ENCODE measurements around the gene SLC35E1.

Gene SLC35E1

GRCh38 chr19:16581971-16582343, 9.7 kb upstream of the SLC35E1 start:
- H3K4me3 ChIP-seq (ENCODE audit: low read depth, low read length), result no peak overlapping the region
- TF ChIP-seq CTCF (conservative IDR thresholded peaks at IDR 0.05; ENCODE audit: low read depth, low read length), result no peak
- DNase-seq (ENCODE audit: low read depth), result no peak

- H3K4me3 ChIP-seq (ENCODE audit: low read depth, low read length), result no peak overlapping the region
- DNase-seq (ENCODE audit: low read depth), result no peak
- TF ChIP-seq CTCF (conservative IDR thresholded peaks at IDR 0.05; ENCODE audit: low read depth, low read length), result no peak
Measured at GRCh38 chr19:16581145-16581970, 9.1 kb upstream of the SLC35E1 start.

GRCh38 chr19:16579381-16579780, 7.2 kb upstream of the SLC35E1 start:
- no peak for TF ChIP-seq CTCF (conservative IDR thresholded peaks at IDR 0.05; ENCODE audit: low read depth, low read length)
- H3K4me3 ChIP-seq (ENCODE audit: low read depth, low read length), result no peak overlapping the region
- DNase-seq (ENCODE audit: low read depth), result no peak

GRCh38 chr19:16577531-16577985, 5.3 kb upstream of the SLC35E1 start:
- no peak for TF ChIP-seq CTCF (conservative IDR thresholded peaks at IDR 0.05; ENCODE audit: low read depth, low read length)
- H3K4me3 ChIP-seq (ENCODE audit: low read depth, low read length), result no peak overlapping the region
- DNase-seq (ENCODE audit: low read depth), result no peak

- H3K4me3 ChIP-seq (ENCODE audit: low read depth, low read length), result no peak overlapping the region
- no peak for DNase-seq (ENCODE audit: low read depth)
- no peak for TF ChIP-seq CTCF (conservative IDR thresholded peaks at IDR 0.05; ENCODE audit: low read depth, low read length)
Measured at GRCh38 chr19:16576690-16577530, 4.7 kb upstream of the SLC35E1 start.

- H3K4me3 ChIP-seq (ENCODE audit: low read depth, low read length), result no peak overlapping the region
- no peak for TF ChIP-seq CTCF (conservative IDR thresholded peaks at IDR 0.05; ENCODE audit: low read depth, low read length)
Measured at GRCh38 chr19:16575861-16576689, 3.9 kb upstream of the SLC35E1 start.

More at GRCh38 chr19:16575861-16576689, 3.9 kb upstream of the SLC35E1 start:
- no peak for DNase-seq (ENCODE audit: low read depth)
